GM10248 (cell line): Measurements from ENCODE around the gene AKNA.
"Not testable (repeated sequence)": the region's sequence is repeated elsewhere in the genome, so short reads cannot be mapped to it uniquely, and the experiment has no call there.

Experiments
- CTCF ChIA-PET: fragments of 300-600 bp; sonication (Branson Sonifier 250); formaldehyde crosslinking; extraction: SDS; loops from one replicate; lab custom pipeline; 2021; ENCODE audit warnings: antibody characterized with exemption; lab: Yijun Ruan, JAX
- POLR2A ChIA-PET: fragments of 350-650 bp; sonication (Branson Sonifier 250); formaldehyde crosslinking; extraction: SDS; loops from one replicate; lab custom pipeline; 2020; ENCODE audit warnings: antibody characterized with exemption; lab: Yijun Ruan, JAX
- DNase-seq: peaks from one replicate; pipeline ENCODE4 v3.0.0; 2012; ENCODE audit errors: extremely low spot score
- TF ChIP-seq, protein P1 (sequence below): IDR thresholded peaks from 2 replicates; pipeline ENCODE4 v1.5.1; 2012; ENCODE audit warnings: mild to moderate bottlenecking, low read depth; ENCODE audit errors: extremely low read depth, missing control alignments, control extremely low read depth

The AKNA gene

DNA sequence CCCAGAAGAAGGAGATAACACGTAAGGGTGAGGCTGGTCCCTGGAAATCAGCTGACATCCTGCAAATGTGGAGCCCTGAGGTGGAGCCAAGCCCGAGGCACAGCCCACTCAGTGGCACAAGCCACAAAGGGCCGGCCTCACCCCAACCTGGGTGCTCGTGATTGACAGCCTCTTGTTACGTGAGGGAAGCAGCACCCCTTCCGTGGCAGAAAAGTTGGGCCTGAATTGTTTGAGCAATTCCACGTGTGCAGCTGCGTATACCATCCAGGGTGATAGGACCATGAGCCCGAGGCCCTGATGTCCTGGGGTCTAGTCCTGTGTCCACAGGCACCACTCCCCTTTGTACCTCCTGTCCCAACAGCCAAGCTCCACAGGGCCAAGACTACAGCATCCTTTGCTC is 53.3 kb downstream of the AKNA start:
- TF ChIP-seq, protein P1, sequence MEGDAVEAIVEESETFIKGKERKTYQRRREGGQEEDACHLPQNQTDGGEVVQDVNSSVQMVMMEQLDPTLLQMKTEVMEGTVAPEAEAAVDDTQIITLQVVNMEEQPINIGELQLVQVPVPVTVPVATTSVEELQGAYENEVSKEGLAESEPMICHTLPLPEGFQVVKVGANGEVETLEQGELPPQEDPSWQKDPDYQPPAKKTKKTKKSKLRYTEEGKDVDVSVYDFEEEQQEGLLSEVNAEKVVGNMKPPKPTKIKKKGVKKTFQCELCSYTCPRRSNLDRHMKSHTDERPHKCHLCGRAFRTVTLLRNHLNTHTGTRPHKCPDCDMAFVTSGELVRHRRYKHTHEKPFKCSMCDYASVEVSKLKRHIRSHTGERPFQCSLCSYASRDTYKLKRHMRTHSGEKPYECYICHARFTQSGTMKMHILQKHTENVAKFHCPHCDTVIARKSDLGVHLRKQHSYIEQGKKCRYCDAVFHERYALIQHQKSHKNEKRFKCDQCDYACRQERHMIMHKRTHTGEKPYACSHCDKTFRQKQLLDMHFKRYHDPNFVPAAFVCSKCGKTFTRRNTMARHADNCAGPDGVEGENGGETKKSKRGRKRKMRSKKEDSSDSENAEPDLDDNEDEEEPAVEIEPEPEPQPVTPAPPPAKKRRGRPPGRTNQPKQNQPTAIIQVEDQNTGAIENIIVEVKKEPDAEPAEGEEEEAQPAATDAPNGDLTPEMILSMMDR: no peak
- POLR2A ChIA-PET: no interaction called here
- no peak for DNase-seq
- CTCF ChIA-PET: no interaction called here

DNA sequence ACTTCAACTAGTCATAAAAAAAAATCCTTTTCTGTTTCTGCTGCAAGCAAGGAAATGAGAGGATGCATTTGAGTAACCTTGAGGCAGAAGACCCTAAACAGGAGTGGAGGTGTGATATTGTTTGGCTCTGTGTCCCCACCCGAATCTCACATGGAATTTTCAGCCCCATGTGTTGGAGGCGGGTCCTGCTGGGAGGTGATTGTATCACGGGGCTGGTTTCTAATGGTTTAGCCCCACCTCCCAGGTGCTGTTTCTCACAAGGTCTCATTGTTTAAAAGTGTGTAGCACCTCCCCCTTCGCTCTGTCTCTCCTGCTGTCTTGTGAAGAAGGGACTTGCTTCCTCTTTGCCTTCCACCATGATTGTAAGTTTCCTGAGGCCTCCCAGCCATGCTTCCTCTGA is 54.1 kb downstream of the AKNA start:
- DNase-seq, CTCF ChIA-PET, POLR2A ChIA-PET: not testable (repeated sequence)

DNA sequence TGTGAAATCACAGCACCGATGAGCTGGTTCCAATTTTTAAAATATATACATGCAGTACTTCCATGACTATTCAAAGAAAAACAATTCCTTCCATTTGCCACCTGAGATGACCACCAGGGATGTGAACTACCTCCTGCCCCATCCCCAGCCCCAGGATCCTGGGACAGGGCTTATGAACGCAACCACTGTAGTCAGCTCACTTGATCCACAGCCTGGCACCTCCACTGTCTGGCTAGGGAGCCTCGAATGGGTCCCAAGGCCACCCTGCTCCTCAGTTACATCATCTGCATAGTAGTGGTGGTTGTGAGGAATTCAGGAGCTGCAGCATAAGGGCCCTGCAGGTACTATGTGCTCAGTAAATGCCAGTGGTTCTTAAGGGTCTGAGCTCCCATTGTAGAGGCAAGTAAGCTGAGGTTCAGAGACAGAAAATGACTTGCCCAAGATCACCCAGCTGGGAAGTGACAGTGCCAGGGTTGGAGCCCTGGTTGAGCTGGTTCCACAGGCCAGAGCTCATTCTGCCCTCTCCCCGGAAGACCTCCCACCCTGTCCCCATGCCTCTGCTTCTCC is 55.2 kb downstream of the AKNA start:
- POLR2A ChIA-PET: not testable (repeated sequence)

DNA sequence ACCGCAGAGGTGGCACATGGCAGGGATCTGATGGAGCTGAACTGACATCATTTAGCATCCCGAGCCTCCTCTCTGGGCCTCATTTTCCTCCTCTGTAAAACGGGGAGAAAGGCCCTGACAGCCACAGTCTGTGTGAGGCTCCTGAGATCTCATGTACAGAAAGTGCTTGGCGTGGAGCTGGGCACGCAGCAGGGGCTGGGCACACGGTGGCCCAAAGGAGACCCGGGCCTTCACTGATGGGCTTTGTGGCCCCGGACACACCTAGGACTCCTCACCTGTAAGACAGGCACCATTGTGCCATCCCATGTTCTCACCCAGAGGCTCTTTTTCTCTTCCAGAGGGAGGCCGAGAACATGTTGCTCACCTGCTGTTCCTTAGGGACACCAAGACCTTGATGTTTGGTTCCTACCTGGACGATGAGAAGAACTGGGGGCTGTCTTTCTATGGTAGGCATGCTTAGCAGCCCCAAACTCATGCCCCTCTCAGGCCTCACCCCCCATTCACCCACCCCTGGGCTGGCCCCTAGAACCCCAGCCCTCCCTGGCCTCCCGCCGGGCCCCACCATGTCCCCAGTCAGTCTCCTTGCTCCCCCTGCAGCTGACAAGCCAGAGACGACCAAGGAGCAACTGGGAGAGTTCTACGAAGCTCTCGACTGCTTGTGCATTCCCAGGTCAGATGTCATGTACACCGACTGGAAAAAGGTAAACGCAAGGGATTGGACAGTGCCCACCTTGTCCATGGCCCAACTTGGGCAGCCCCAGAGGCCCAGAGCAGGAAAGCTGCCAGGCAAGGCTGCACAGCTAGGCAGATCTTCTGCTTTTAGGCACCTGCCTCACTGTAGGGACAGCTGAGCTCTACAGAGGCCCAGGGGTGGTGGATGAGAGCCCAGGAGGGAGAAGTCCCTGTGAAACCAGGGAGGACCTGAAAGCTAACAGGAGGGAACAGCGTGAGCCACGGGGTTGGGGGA is 56.3 kb downstream of the AKNA start:
- CTCF ChIA-PET, POLR2A ChIA-PET, DNase-seq: not testable (repeated sequence)

More for the DNA sequence above, 55.2 kb downstream of the AKNA start:
- DNase-seq, CTCF ChIA-PET: not testable (repeated sequence)

DNA sequence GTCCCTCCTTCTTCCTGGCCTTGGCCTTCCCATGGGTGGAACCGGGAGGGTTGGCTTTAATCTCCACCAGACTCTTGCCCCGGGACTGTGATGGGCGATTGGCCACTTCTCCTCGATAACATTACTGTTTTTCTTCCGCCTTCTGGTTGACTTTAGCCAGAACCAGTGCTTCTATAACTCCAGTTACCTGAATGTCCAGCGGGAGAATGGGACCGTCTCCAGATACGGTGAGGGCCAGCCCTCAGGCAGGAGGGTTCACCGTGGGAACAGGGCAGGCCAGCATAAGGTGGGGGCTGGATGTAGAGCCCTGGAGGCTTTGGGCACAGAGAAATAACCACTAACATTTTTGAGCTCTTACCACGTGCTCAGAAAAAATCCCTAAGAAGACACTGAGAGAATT is 57.1 kb downstream of the AKNA start:
- TF ChIP-seq, protein P1: no peak
- no peak for DNase-seq
- ChIA-PET CTCF (no interaction called here), POLR2A (no interaction called here)

DNA sequence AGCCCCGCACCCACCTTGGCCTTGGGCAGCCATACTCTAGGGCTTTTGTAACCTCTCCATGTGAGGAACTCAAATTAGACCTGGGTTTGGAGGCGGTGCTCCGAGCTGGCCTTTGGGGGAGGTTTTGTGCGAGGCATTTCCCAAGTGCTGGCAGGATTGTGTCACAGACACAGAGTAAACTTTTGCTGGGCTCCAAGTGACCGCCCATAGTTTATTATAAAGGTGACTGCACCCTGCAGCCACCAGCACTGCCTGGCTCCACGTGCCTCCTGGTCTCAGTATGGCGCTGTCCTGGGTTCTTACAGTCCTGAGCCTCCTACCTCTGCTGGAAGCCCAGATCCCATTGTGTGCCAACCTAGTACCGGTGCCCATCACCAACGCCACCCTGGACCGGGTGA is 58.2 kb downstream of the AKNA start, which contains the start of gene ORM2:
Gene ORM2 (plus strand): TSS at position 245 of the 398 bp plus-strand sequence. CDS start 36 bp downstream, at position 281.
- CTCF ChIA-PET, DNase-seq: not testable (repeated sequence)
- POLR2A ChIA-PET: interaction anchor here (0.6 kb wide), 1 partner anchor 53 kb away, joined by 3 read pairs; no protein-coding TSS in a partner anchor

DNA sequence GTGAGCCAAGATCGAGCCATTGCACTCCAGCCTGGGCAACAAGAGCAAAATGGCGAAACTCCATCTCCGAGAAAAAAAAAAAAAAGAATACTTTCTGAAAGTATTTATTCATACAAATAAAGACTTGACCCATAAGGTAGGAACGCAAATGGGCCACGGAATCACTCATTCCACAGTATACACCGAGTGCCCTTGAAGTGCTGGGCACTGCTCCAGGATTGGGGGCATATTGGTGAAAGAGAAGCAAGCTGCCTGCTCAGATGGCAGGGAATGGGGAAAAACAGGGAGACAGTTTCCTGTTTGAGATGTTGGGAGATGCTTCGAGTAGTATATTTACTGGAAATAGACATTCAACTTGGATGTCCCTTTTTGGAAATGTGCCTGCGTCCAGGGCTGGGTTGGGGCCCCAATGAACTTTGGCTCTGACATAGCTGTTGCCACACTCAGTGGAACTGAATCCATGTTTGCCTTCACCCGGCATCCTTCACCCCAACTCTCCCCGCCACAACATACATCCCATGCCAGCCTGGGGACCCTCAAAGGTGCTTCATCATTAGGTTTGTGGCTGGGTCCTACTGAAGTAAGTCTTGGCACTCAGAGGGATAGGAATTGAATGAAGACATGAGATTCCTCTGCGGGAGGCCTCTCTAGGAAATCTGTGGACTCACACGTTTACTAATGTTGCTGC is 58.7 kb downstream of the AKNA start:
- CTCF ChIA-PET: interaction anchor here (0.9 kb wide), 1 partner anchor 629 kb away, joined by 3 read pairs; no protein-coding TSS in a partner anchor
- DNase-seq: not testable (repeated sequence)
- POLR2A ChIA-PET: interaction anchor here (0.6 kb wide), 1 partner anchor 53 kb away, joined by 3 read pairs; no protein-coding TSS in a partner anchor

DNA sequence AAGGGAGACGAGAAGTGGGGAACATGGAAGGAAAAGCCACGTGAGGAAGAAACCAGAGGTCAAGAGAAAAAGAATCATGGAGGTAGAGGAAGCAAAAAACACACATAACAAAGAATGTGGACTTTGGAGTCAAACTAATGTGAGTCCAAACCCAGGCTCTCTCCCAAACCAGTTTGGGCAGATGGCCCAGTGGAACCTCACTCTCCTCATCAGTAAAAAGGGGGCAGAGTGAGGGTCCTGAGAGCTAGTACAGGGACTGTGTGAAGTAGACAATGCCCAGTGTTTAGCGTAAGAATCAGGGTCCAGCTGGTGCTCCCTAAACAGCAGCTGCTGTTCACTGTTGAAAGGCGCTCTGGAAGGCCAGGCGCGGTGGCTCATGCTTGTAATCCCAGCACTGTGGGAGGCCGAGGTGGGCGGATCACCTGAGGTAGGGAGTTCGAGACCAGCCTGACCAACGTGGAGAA is 59.4 kb downstream of the AKNA start:
- POLR2A ChIA-PET, DNase-seq: not testable (repeated sequence)
- CTCF ChIA-PET: interaction anchor here (0.9 kb wide), 1 partner anchor 629 kb away, joined by 3 read pairs; no protein-coding TSS in a partner anchor

DNA sequence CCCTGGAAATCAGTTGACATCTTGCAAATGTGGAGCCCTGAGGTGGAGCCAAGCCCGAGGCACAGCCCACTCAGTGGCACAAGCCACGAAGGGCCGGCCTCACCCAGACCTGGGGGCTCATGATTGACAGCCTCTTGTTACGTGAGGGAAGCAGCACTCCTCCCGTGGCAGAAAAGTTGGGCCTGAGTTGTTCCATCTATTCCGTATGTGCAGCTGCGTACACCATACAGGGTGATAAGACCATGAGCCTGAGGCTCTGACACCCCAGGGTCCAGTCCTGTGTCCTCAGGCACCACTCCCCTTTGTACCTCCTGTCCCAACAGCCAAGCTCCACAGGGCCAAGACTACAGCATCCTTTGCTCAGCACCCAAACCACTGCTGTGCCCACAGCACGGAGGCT is 60.0 kb downstream of the AKNA start:
- ChIA-PET POLR2A (no interaction called here), CTCF (no interaction called here)
- TF ChIP-seq, protein P1: no peak
- no peak for DNase-seq

DNA sequence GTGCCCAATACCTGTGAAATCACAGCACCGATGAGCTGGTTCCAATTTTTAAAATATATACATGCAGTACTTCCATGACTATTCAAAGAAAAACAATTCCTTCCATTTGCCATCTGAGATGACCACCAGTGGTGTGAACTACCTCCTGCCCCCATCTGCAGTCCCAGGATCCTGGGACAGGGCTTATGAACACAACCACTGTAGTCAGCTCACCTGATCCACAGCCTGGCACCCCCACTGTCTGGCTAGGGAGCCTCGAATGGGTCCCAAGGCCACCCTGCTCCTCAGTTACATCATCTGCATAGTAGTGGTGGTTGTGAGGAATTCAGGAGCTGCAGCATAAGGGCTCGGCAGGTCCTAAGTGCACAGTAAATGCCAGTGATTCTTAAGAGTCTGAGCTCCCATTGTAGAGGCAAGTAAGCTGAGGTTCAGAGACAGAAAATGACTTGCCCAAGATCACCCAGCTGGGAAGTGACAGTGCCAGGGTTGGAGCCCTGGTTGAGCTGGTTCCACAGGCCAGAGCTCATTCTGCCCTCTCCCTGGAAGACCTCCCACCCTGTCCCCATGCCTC is 62.0 kb downstream of the AKNA start:
- DNase-seq: not testable (repeated sequence)
- CTCF ChIA-PET: interaction anchor here (1.1 to 3.0 kb wide), 3 partner anchors 17 to 243 kb away, joined by 3 to 13 read pairs (median 5); no protein-coding TSS in a partner anchor
- POLR2A ChIA-PET: interaction anchor here (1.1 kb wide), 1 partner anchor 44 kb away, joined by 3 read pairs; no protein-coding TSS in a partner anchor

DNA sequence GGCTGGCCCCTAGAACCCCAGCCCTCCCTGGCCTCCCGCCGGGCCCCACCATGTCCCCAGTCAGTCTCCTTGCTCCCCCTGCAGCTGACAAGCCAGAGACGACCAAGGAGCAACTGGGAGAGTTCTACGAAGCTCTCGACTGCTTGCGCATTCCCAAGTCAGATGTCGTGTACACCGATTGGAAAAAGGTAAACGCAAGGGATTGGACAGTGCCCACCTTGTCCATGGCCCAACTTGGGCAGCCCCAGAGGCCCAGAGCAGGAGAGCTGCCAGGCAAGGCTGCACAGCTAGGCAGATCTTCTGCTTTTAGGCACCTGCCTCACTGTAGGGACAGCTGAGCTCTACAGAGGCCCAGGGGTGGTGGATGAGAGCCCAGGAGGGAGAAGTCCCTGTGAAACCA is 62.8 kb downstream of the AKNA start:
- DNase-seq, POLR2A ChIA-PET: not testable (repeated sequence)
- CTCF ChIA-PET: interaction anchor here (1.2 to 3.0 kb wide), 2 partner anchors 17 to 34 kb away, joined by 3 to 13 read pairs; no protein-coding TSS in a partner anchor
